HG03520 (cell line): ENCODE data around the gene TLCD1.

Experiments used
- ATAC-seq: cut with Tn5 transposase; IDR thresholded peaks from one replicate; pipeline ENCODE4 v1.9.1; 2021; ENCODE audit warnings: mild to moderate bottlenecking, moderate library complexity; ENCODE audit not compliant: unreplicated experiment

Gene TLCD1

GRCh38 chr17:28714281-28714680 is 11.8 kb downstream of the TLCD1 start:
- no peak for ATAC-seq

- ATAC-seq = no peak
Measured at GRCh38 chr17:28712705-28713415, 13.2 kb downstream of the TLCD1 start.

GRCh38 chr17:28712032-28712704 is 13.9 kb downstream of the TLCD1 start:
- ATAC-seq = no peak

- no peak for ATAC-seq
Measured at GRCh38 chr17:28711723-28712031, 14.4 kb downstream of the TLCD1 start, which contains the start of gene PROCA1. PROCA1 (minus strand) TSS chr17:28711888; CDS start chr17:28711660, 228 bp downstream.

- no peak for ATAC-seq
Measured at GRCh38 chr17:28710861-28711722, 14.9 kb downstream of the TLCD1 start.

- no peak for ATAC-seq
Measured at GRCh38 chr17:28707339-28707720, 18.7 kb downstream of the TLCD1 start.

- ATAC-seq = no peak
Measured at GRCh38 chr17:28706471-28707338, 19.3 kb downstream of the TLCD1 start.

- no peak for ATAC-seq
Measured at GRCh38 chr17:28705728-28706334, 20.2 kb downstream of the TLCD1 start.

- no peak for ATAC-seq
Measured at GRCh38 chr17:28705074-28705659, 20.9 kb downstream of the TLCD1 start.

- no peak for ATAC-seq
Measured at GRCh38 chr17:28704219-28704858, 21.7 kb downstream of the TLCD1 start.

GRCh38 chr17:28703552-28704218 is 22.3 kb downstream of the TLCD1 start:
- ATAC-seq = no peak

- no peak for ATAC-seq
Measured at GRCh38 chr17:28702752-28703150, 23.3 kb downstream of the TLCD1 start.

- no peak for ATAC-seq
Measured at GRCh38 chr17:28702026-28702751, 23.8 kb downstream of the TLCD1 start.

GRCh38 chr17:28700830-28701492 is 25.1 kb downstream of the TLCD1 start:
- ATAC-seq = no peak

- no peak for ATAC-seq
Measured at GRCh38 chr17:28700278-28700677, 25.8 kb downstream of the TLCD1 start.

- no peak for ATAC-seq
Measured at GRCh38 chr17:28698253-28698941, 27.6 kb downstream of the TLCD1 start.

- no peak for ATAC-seq
Measured at GRCh38 chr17:28693869-28694268, 32.2 kb downstream of the TLCD1 start.
